ENCODE measurements around the gene TSPEAR.
"Not testable (repeated sequence)": the region's sequence is repeated elsewhere in the genome, so short reads cannot be mapped to it uniquely, and the experiment has no call there.

Gene TSPEAR

DNA sequence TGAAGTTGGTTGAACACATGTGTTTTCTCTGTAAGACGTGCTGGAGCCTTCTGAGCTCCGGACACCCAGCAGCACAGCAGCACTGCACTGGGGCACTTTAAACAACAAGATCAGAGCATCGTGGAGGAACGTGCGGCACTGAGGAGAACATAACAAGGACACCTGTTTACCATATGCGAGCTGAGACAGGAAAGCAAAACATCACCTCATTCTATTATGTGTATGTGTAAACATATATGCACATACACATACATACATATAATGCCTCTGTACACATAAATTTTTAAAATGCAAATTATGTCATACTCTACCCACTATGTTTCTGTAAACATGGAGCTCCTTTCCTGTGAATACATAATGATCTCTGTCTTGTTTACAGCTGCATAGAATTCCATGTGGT lies 115.8 kb downstream of the TSPEAR start:
- Mint-ChIP-seq H3K4me3 (no peak overlapping the region), H3K27me3 (ENCODE audit: low read depth) (peaks cover 20% of the 10 kb centered on the region), H3K4me1 (peaks cover 11% of the 10 kb centered on the region), H3K36me3 (ENCODE audit: low read depth) (no peaks in the 10 kb centered on the region), H3K9me3 (peaks cover 5% of the 10 kb centered on the region), H3K27ac (no peak overlapping the region)
- TF ChIP-seq, protein P1, sequence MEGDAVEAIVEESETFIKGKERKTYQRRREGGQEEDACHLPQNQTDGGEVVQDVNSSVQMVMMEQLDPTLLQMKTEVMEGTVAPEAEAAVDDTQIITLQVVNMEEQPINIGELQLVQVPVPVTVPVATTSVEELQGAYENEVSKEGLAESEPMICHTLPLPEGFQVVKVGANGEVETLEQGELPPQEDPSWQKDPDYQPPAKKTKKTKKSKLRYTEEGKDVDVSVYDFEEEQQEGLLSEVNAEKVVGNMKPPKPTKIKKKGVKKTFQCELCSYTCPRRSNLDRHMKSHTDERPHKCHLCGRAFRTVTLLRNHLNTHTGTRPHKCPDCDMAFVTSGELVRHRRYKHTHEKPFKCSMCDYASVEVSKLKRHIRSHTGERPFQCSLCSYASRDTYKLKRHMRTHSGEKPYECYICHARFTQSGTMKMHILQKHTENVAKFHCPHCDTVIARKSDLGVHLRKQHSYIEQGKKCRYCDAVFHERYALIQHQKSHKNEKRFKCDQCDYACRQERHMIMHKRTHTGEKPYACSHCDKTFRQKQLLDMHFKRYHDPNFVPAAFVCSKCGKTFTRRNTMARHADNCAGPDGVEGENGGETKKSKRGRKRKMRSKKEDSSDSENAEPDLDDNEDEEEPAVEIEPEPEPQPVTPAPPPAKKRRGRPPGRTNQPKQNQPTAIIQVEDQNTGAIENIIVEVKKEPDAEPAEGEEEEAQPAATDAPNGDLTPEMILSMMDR (IDR thresholded peaks at IDR 0.05; ENCODE audit: unreplicated experiment in 3 of 3), result no peak

DNA sequence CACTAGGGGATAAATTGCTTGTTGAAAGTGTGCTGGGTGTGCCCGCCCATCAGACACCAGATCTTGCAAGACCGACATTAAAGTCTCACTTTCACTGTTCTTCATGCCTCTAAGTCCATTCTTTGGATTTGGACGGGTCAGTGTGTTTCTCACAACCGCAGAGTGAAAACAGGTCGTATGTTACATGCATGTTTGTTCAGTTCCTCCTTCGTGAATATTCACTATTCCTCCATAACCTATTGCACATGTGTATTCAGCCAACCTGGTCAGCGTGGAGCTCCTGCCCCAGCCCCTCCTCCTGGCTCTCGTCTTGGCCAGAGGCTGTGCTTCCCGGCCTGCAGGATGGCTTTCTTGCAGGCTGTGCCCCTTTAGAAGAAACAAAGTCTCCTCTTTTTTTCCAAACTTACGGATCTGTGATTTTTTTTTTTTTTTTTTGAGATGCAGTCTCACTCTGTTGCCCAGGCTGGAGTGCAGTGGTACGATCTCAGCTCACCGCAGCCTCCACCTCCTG lies 116.9 kb downstream of the TSPEAR start:
- Mint-ChIP-seq H3K27me3 (ENCODE audit: low read depth) (peaks cover 17% of the 10 kb centered on the region), H3K4me3 (no peak overlapping the region), H3K9me3 (peaks cover 5% of the 10 kb centered on the region), H3K27ac (no peak overlapping the region), H3K36me3 (ENCODE audit: low read depth) (no peaks in the 10 kb centered on the region), H3K4me1 (peaks cover 11% of the 10 kb centered on the region)
- TF ChIP-seq, protein P1 (IDR thresholded peaks at IDR 0.05; ENCODE audit: unreplicated experiment in 3 of 3), result no peak

DNA sequence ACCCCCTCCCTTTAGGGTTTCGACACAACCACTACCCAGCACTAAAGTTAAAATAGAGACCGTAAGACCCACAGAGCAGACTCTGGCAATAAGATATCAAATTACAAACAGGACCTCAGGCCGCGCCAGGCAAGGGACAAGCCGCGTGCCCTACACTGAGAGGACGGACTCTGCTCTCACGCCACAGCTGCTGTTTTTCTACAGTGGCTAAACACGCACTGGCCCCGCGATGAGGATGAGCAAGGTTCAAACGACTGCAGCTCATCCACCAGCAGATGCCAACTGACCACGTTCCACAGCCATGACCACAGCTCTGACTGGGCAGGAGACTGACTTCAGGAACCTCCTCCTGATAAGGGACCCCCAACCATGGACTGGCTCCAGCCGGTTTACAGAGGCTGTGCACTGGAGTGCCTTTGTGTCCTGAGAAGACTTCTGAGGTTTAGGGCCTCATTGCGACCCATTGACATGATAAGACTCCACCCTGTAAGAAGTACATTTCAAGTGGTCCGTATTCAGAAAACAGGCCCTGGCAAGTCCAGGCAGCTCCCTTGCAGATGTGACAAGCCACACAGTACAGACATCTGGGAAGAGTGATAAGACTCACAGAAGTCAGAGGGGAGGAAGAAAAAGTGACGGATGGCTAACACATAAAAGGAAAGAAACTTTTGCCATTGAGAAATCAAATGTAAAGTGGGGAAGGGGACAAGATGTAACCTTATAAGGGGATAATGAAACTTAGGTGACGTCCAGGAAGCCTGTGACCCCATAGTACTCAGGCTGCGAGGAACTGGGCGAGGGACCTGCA lies 117.6 kb downstream of the TSPEAR start:
- Mint-ChIP-seq H3K9me3 (peaks cover 4% of the 10 kb centered on the region), H3K4me1 (peaks cover 11% of the 10 kb centered on the region), H3K27ac (no peak overlapping the region), H3K36me3 (ENCODE audit: low read depth) (no peaks in the 10 kb centered on the region), H3K27me3 (ENCODE audit: low read depth) (peaks cover 17% of the 10 kb centered on the region), H3K4me3 (peak overlapping the region in 1 of 3 experiments; percentile 21)
- TF ChIP-seq, protein P1 (IDR thresholded peaks at IDR 0.05; ENCODE audit: unreplicated experiment in 3 of 3), result no peak

DNA sequence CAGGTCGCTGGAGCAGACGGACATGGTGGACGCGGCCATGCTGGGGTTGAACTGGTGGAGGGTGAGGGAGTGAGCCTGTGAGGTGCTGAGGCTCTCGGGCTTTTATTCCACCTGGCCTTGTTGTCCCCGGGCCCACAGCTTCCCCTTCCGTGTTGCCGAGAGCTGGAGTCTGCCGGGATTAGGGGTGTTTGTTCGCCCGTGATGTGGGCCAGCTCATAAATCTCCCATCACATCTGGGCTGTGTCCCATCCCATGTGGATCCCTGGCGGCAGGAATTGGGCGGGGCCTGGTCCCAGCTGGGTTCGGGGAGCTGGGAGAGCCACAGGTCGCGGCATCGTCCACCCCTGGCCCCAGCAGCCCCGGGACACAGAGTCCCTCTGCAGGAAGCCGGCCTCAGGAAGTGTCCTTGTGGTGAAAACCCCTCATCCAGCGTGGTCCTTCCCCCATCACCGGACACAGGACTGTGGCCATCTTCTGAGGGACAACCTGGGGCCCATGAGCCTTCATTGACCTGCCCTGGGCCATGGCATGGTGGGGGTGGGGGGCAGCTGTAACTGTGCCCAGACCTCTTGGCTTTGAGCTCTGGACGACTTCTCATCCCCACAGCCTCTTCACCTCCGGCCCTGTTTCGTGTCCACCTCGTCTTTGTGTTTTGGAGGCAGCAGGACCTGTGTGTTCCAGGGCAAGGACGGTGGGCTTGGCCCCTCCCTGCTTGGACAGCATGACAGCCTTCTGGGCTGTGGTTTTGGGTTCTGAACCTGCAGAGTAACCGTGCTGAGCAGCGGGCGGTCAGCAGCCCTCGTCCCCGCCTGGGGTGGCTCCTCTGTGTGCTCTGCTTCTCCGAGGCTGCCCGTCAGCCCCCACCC lies 118.7 kb downstream of the TSPEAR start, which contains the start of gene KRTAP10-6:
KRTAP10-6 (minus strand) TSS at position 60 of the 866 bp plus-strand sequence; CDS start at position 39, 21 bp downstream.
- Mint-ChIP-seq H3K36me3 (ENCODE audit: low read depth) (no peaks in the 10 kb centered on the region), H3K9me3 (no peaks in the 10 kb centered on the region), H3K27me3 (ENCODE audit: low read depth) (peaks cover 21% of the 10 kb centered on the region), H3K4me3 (peak within 1 kb of the TSS in 1 of 3 experiments; percentile 21), H3K27ac (no peak within 1 kb of the TSS), H3K4me1 (peaks cover 11% of the 10 kb centered on the region)
- TF ChIP-seq, protein P1 (IDR thresholded peaks at IDR 0.05; ENCODE audit: unreplicated experiment in 3 of 3), result no peak

DNA sequence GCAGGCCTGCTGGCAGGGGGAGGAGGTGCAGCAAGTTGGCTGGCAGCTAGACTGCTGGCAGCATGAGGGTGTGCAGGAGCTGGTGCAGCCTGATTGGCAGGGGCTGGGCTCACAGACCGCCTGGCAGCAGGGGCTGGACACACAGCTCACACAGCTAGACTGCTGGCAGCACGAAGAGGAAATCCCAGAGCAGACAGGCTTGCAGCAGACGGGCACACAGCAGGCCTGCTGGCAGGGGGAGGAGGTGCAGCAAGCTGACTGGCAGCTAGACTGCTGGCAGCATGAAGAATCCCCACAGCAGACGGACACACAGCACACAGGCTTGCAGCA lies 119.6 kb downstream of the TSPEAR start:
- H3K27me3 Mint-ChIP-seq (ENCODE audit: low read depth), result peaks cover 30% of the 10 kb centered on the region
- H3K4me3 Mint-ChIP-seq; H3K9me3 Mint-ChIP-seq; H3K27ac Mint-ChIP-seq; H3K36me3 Mint-ChIP-seq (ENCODE audit: low read depth): not testable (repeated sequence)
- H3K4me1 Mint-ChIP-seq, result peaks cover 11% of the 10 kb centered on the region

DNA sequence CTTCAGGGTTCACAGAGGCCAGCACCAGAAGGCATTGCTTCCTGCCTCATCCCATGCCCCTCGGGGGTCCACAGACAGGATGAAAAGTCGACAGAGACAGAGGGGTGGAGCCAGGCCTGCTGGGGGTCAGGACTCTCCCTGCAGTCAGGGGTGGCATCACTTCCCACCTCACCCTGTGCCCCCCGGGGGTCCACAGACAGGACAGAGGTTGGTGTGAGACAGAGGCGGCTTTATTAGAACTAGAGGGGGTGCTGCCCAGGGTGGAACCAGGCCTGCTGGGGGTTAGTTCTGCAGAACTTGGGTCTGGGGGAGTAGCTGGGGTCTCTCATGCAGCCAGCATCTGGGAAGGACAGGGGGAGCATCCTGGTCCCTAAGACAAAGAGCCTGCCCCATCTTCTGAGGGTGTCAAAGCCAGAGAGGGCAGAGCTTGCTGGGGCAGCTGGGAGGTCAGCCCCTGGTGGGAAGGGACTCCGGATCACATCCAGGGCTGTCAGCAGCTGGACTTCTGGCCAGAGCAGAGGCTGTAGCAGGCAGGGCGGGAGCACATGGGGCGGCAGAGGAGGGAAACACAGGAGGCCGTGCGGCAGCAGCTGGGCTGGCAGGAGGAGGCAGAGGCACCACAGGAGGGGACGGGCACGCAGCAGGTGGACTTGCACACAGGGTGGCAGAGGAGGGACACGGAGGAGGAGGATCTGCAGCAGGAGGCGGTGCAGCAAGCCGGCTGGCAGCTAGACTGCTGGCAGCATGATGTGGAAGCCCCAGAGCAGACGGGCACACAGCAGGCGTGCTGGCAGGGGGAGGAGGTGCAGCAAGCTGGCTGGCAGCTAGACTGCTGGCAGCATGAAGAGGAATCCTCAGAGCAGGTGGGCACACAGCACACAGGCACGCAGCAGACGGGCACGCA lies 120.2 kb downstream of the TSPEAR start:
- Mint-ChIP-seq H3K27me3 (ENCODE audit: low read depth) (peaks cover 33% of the 10 kb centered on the region), H3K4me1 (peaks cover 11% of the 10 kb centered on the region), H3K9me3 (peaks cover 11% of the 10 kb centered on the region)
- H3K4me3 Mint-ChIP-seq; H3K36me3 Mint-ChIP-seq (ENCODE audit: low read depth); H3K27ac Mint-ChIP-seq: not testable (repeated sequence)

Measured in nephron (organoid).